ENCODE data around the gene RASAL1.

DNA sequence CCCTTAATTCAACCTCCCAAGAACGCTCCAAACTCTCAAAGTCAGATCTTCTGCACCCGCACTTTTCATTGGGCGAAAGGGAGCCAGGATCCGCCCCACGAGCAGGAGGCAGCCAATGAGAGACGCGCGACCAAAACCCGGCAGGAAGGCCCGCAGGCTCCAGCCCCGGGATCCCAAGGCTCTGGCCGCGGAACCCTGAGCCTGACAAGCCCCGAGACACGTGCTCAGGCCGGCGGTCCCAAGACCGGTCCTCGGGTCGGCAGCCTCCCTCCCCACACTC, 49.3 kb upstream of the RASAL1 start:
- TF ChIP-seq, protein P1, sequence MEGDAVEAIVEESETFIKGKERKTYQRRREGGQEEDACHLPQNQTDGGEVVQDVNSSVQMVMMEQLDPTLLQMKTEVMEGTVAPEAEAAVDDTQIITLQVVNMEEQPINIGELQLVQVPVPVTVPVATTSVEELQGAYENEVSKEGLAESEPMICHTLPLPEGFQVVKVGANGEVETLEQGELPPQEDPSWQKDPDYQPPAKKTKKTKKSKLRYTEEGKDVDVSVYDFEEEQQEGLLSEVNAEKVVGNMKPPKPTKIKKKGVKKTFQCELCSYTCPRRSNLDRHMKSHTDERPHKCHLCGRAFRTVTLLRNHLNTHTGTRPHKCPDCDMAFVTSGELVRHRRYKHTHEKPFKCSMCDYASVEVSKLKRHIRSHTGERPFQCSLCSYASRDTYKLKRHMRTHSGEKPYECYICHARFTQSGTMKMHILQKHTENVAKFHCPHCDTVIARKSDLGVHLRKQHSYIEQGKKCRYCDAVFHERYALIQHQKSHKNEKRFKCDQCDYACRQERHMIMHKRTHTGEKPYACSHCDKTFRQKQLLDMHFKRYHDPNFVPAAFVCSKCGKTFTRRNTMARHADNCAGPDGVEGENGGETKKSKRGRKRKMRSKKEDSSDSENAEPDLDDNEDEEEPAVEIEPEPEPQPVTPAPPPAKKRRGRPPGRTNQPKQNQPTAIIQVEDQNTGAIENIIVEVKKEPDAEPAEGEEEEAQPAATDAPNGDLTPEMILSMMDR (IDR thresholded peaks at IDR 0.05 in 8 of 11, conservative IDR thresholded peaks at IDR 0.05 in 3 of 11), result no peak
- no peak for TF ChIP-seq POLR2A (IDR thresholded peaks at IDR 0.05)
